Spleen (tissue), 3 donors: Measurements from ENCODE around the gene SMG7.

Experiments used
- POLR2A ChIP-seq, 3 donors: fragments of 450-650 bp; IDR thresholded peaks; one replicate each; pipeline ENCODE4 v1.5.1; 2017; ENCODE audit warnings: antibody characterized with exemption in 3 of 3, mild to moderate bottlenecking in 1 of 3
- POLR2AphosphoS5 ChIP-seq, 3 donors: sonication (generic); formaldehyde crosslinking; IDR thresholded peaks; one replicate each; pipeline ENCODE4 v1.5.1; 2017; ENCODE audit warnings: antibody characterized with exemption in 3 of 3

DNA sequence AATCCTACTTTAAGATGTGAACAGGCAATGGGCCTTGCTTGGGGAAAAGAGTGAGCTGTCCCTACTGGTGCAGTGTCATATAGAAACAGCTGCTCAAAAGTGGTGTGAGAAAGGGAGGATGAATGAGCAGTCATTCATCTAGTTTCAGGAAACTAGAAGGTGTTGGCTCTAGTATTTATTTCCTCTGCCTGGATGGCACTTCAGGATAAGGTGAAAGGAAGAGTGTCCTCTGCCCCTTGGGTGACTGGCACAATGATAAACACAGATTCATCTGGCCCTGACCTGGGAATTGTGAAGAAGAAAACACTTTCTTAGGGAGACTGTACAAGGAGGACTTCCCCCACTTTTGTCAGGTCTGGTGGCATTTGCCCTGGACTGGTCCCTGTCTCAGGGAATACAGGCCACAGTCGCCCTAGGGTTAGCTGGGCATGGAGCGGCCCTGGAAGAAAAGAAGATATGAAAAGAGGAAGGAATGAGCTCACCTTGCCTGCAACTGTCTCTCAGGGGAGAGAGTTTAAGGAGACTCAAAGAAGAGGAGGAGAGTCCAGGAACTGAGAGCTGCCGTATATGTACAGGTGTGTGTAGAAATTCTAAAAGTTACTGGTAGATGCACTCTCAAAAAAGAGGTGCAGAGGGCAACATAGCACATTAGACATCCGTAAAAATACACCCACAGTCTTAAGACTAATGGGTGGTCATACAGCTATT is 40.3 kb upstream of the SMG7 start:
- TF ChIP-seq POLR2A (IDR thresholded peaks at IDR 0.05) (no peak), POLR2AphosphoS5 (IDR thresholded peaks at IDR 0.05) (no peak)
